Brain microvascular endothelial cell (primary cell): ENCODE data around the gene LRTM2.

Experiments used
- DNase-seq: peaks from one replicate; pipeline ENCODE4 v3.0.0-alpha.2; 2020
- H3K27ac ChIP-seq: fragments of 250-450 bp; sonication (Bioruptor Pico); 2 replicates; pipeline ENCODE4 v1.5.1; 2020; ENCODE audit warnings: mild to moderate bottlenecking, moderate library complexity
- H3K27me3 ChIP-seq: fragments of 250-450 bp; sonication (Bioruptor Pico); replicated peaks from 2 replicates; pipeline ENCODE4 v1.5.1; 2020; ENCODE audit warnings: mild to moderate bottlenecking
- H3K36me3 ChIP-seq: fragments of 250-450 bp; sonication (Bioruptor Pico); replicated peaks from 2 replicates; pipeline ENCODE4 v1.5.1; 2020; ENCODE audit warnings: mild to moderate bottlenecking
- H3K4me3 ChIP-seq: 2 replicates; pipeline ENCODE4 v1.5.1; 2011; ENCODE audit warnings: low read depth, mild to moderate bottlenecking, control low read depth, low read length, moderate library complexity
- CTCF ChIP-seq: IDR thresholded peaks from 2 replicates; pipeline ENCODE4 v1.5.1; 2011; ENCODE audit warnings: low read depth, mild to moderate bottlenecking, moderate library complexity, low read length, control low read depth, inconsistent platforms; ENCODE audit errors: missing control alignments
- in situ Hi-C: cut with HindIII; loops from 2 replicates; pipeline ENCODE4 v1.10.0; 2017; ENCODE audit warnings: low sequenced_read_pairs, low pct_ligation_motif_present

The LRTM2 gene

DNA sequence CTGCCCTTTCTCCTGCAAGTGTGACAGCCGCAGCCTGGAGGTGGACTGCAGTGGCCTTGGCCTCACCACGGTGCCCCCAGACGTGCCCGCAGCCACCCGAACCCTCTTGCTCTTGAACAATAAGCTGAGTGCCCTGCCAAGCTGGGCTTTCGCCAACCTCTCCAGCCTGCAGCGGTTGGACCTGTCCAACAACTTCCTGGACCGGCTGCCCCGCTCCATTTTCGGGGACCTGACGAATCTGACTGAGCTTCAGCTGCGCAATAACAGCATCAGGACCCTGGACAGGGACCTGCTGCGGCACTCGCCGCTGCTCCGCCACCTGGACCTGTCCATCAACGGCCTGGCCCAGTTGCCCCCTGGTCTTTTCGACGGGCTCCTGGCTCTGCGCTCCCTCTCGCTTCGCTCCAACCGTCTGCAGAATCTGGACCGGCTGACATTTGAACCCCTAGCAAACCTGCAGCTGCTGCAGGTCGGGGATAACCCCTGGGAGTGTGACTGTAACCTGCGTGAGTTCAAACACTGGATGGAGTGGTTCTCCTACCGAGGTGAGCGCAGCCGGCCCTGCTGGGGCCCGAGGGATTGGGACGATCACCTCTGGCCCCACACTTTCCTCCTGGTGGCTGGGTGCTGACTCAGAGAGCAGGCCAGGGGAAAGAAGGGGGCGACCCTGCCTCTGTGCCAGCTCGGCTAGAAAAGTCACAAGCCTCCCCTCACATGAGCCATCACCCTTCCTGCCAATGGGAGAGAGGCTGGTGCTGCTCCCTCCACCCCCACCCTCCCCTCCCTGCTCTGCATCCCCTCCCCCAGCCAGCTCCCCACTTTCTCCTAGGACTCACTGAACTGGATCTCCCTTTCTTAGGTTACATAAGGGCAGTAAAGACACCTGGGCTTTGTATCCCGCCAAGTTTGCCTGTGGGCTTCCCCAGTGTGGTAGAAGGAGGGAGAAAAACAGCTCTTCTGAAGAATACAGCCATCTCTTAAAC, 10.9 kb downstream of the LRTM2 start:
- in situ Hi-C loops: no loop called here
- H3K4me3 ChIP-seq: no peak overlapping the region
- H3K27me3 ChIP-seq: peaks cover 6% of the 10 kb centered on the region
- H3K27ac ChIP-seq: no peak overlapping the region
- no peaks in the 10 kb centered on the region for H3K36me3 ChIP-seq
- TF ChIP-seq CTCF: no peak
- peak; percentile 35 for DNase-seq

GRCh38 chr12:1832801-1833595, 12.6 kb downstream of the LRTM2 start:
- in situ Hi-C loops: no loop called here
- peaks cover 6% of the 10 kb centered on the region for H3K27me3 ChIP-seq
- DNase-seq: no peak
- no peaks in the 10 kb centered on the region for H3K36me3 ChIP-seq
- H3K4me3 ChIP-seq: no peak overlapping the region
- TF ChIP-seq CTCF: no peak
- no peak overlapping the region for H3K27ac ChIP-seq

DNA sequence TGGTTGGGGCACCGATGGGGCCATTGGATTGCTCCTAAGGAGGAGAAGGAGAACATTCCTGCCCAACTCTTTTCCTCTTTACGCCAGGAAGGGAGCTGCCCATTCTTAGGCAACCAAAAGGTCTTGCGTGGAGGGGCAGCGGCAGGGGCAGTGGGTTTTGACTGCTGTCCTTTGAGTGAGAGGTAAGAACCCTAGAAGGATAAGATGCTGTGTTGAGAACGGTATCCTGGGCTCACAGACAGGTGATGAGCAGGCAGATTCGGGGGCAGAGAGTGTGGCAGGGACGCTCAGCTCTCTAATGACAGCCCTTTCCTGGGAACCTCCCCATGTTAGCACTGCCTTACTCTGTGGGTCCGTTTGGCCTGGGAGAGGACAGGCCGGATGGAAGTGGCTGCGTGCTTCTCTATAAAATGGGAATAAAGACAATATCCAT, 13.2 kb downstream of the LRTM2 start:
- in situ Hi-C loops: no loop called here

GRCh38 chr12:1834186-1834925, 14.0 kb downstream of the LRTM2 start:
- H3K36me3 ChIP-seq: no peaks in the 10 kb centered on the region
- H3K27ac ChIP-seq: no peak overlapping the region
- H3K27me3 ChIP-seq: peaks cover 6% of the 10 kb centered on the region
- no peak for TF ChIP-seq CTCF
- in situ Hi-C loops: no loop called here
- DNase-seq: no peak
- H3K4me3 ChIP-seq: no peak overlapping the region

More for the DNA sequence above, 13.2 kb downstream of the LRTM2 start:
- no peak overlapping the region for H3K27ac ChIP-seq
- no peaks in the 10 kb centered on the region for H3K36me3 ChIP-seq
- no peak overlapping the region for H3K4me3 ChIP-seq
- no peak for TF ChIP-seq CTCF
- H3K27me3 ChIP-seq: peaks cover 6% of the 10 kb centered on the region
- DNase-seq: no peak

GRCh38 chr12:1835211-1836131, 15.1 kb downstream of the LRTM2 start:
- no peak overlapping the region for H3K4me3 ChIP-seq
- no peak for DNase-seq
- no peak overlapping the region for H3K27ac ChIP-seq
- H3K27me3 ChIP-seq: peaks cover 6% of the 10 kb centered on the region
- H3K36me3 ChIP-seq: no peaks in the 10 kb centered on the region
- TF ChIP-seq CTCF: no peak
- in situ Hi-C loops: no loop called here
